GM23338 (cell line): ENCODE data around the gene MOB3B. TPM values are rescaled to one million over a fixed set of nuclear protein-coding genes. Genes with fewer than 3 reads are reported as not detected.

Experiments
- ATAC-seq: fragments of 200-7000 bp; cut with Tn5 transposase; 3 replicates; pipeline ENCODE4 v1.9.1; 2020
- DNase-seq: peaks from one replicate; pipeline ENCODE4 v3.0.0-alpha.2; 2015; ENCODE audit warnings: low spot score
- H2AFZ ChIP-seq: fragments of 200-600 bp; sonication (generic); 2 replicates; pipeline ENCODE4 v1.8.0; 2016; ENCODE audit warnings: antibody characterized with exemption, mild to moderate bottlenecking, moderate library complexity
- H3F3A ChIP-seq: fragments of 200-600 bp; sonication (generic); replicated peaks from 2 replicates; pipeline ENCODE4 v1.8.0; 2017; ENCODE audit warnings: antibody characterized with exemption, mixed run types, low read depth
- H3K27ac ChIP-seq: fragments of 200-600 bp; sonication (generic); 2 replicates; pipeline ENCODE4 v1.6.1; 2016; ENCODE audit warnings: low read depth
- H3K27me3 ChIP-seq: fragments of 200-600 bp; sonication (generic); 2 replicates; pipeline ENCODE4 v1.8.0; 2016; ENCODE audit warnings: mild to moderate bottlenecking, mixed run types, moderate library complexity; ENCODE audit not compliant: insufficient read depth
- H3K36me3 ChIP-seq: fragments of 200-600 bp; sonication (generic); 2 replicates; pipeline ENCODE4 v1.8.0; 2016; ENCODE audit warnings: mild to moderate bottlenecking; ENCODE audit not compliant: insufficient read depth
- H3K4me1 ChIP-seq: fragments of 200-600 bp; sonication (generic); 2 replicates; pipeline ENCODE4 v1.8.0; 2016; ENCODE audit warnings: mild to moderate bottlenecking, moderate library complexity; ENCODE audit not compliant: insufficient read depth
- H3K4me2 ChIP-seq: fragments of 200-600 bp; sonication (generic); 2 replicates; pipeline ENCODE4 v1.7.1; 2017; ENCODE audit warnings: mixed run types
- H3K4me3 ChIP-seq: fragments of 200-600 bp; sonication (generic); 2 replicates; pipeline ENCODE4 v1.6.1; 2016; ENCODE audit warnings: mixed run types
- H3K79me2 ChIP-seq: fragments of 200-600 bp; sonication (generic); replicated peaks from 2 replicates; pipeline ENCODE4 v1.8.0; 2017; ENCODE audit warnings: mild to moderate bottlenecking; ENCODE audit not compliant: insufficient read depth
- H3K9me2 ChIP-seq: fragments of 200-600 bp; sonication (generic); 2 replicates; pipeline ENCODE4 v1.8.0; 2017; ENCODE audit not compliant: insufficient read depth
- H4K20me1 ChIP-seq: fragments of 200-600 bp; sonication (generic); replicated peaks from 2 replicates; pipeline ENCODE4 v1.8.0; 2017; ENCODE audit warnings: mild to moderate bottlenecking; ENCODE audit not compliant: insufficient read depth
- H3K27ac Mint-ChIP-seq: 2 replicates; pipeline ENCODE4 v1.8.0; 2020; ENCODE audit warnings: inconsistent platforms, mild to moderate bottlenecking, moderate library complexity, mixed read lengths
- H3K27me3 Mint-ChIP-seq: 3 replicates; pipeline ENCODE4 v1.8.0; 2022; ENCODE audit warnings: low read depth, mild to moderate bottlenecking, moderate library complexity, mixed read lengths, inconsistent platforms; ENCODE audit not compliant: insufficient read depth, poor library complexity
- H3K36me3 Mint-ChIP-seq: 3 replicates; pipeline ENCODE4 v1.8.0; 2021; ENCODE audit warnings: low read depth, mild to moderate bottlenecking, inconsistent platforms, moderate library complexity, mixed read lengths
- H3K4me1 Mint-ChIP-seq: 3 replicates; pipeline ENCODE4 v1.8.0; 2020; ENCODE audit warnings: mild to moderate bottlenecking, inconsistent platforms, mixed read lengths
- H3K4me3 Mint-ChIP-seq: 3 replicates; pipeline ENCODE4 v1.8.0; 2021; ENCODE audit warnings: moderate library complexity, mild to moderate bottlenecking, inconsistent platforms, mixed read lengths
- H3K9me3 Mint-ChIP-seq: 3 replicates; pipeline ENCODE4 v1.8.0; 2020; ENCODE audit warnings: moderate library complexity, mild to moderate bottlenecking, inconsistent platforms, mixed read lengths
- CREB1 ChIP-seq: fragments of 250-450 bp; sonication (Bioruptor Pico); IDR thresholded peaks from 2 replicates; pipeline ENCODE4 v1.5.0; 2020; ENCODE audit warnings: low read depth, mild to moderate bottlenecking, moderate library complexity
- CTCF ChIP-seq, 2 experiments: fragments of 200-600 bp in 1 of 2; sonication (generic) in 1 of 2; conservative IDR thresholded peaks; 2 replicates each; pipeline versions ENCODE4 v1.5.1 to v1.6.1; 2016 to 2017; ENCODE audit warnings: antibody characterized with exemption in 2 of 2, low read depth in 2 of 2, mild to moderate bottlenecking in 2 of 2, moderate library complexity in 1 of 2
- EZH2 ChIP-seq: fragments of 200-600 bp; sonication (generic); IDR thresholded peaks from one replicate; pipeline ENCODE4 v1.8.0; 2017; ENCODE audit warnings: antibody characterized with exemption, mild to moderate bottlenecking, low read depth; ENCODE audit not compliant: unreplicated experiment
- EZH2phosphoT487 ChIP-seq: fragments of 200-600 bp; sonication (generic); IDR thresholded peaks from one replicate; pipeline ENCODE4 v1.8.1; 2018; ENCODE audit warnings: antibody characterized with exemption; ENCODE audit not compliant: unreplicated experiment
- JUNB ChIP-seq: IDR thresholded peaks from one replicate; pipeline ENCODE4 v1.6.1; 2016; ENCODE audit warnings: antibody characterized with exemption; ENCODE audit not compliant: unreplicated experiment
- NANOG ChIP-seq: IDR thresholded peaks from 2 replicates; pipeline ENCODE4 v1.6.1; 2016; ENCODE audit warnings: antibody characterized with exemption, borderline replicate concordance
- POLR2AphosphoS5 ChIP-seq: IDR thresholded peaks from 2 replicates; pipeline ENCODE4 v1.6.1; 2016; ENCODE audit warnings: antibody characterized with exemption, low read depth
- STAT1 ChIP-seq: IDR thresholded peaks from one replicate; pipeline ENCODE4 v1.6.1; 2016; ENCODE audit warnings: antibody characterized with exemption; ENCODE audit not compliant: unreplicated experiment
- ZNF114 ChIP-seq: fragments of 250-450 bp; sonication (Bioruptor Pico); IDR thresholded peaks from 2 replicates; pipeline ENCODE4 v1.5.0; 2020; ENCODE audit warnings: mild to moderate bottlenecking, moderate library complexity
- ZNF331 ChIP-seq: fragments of 250-450 bp; sonication (Bioruptor Pico); IDR thresholded peaks from 2 replicates; pipeline ENCODE4 v1.5.0; 2020; ENCODE audit warnings: low read depth, mild to moderate bottlenecking, moderate library complexity
- ZNF462 ChIP-seq: fragments of 250-450 bp; sonication (Bioruptor Pico); IDR thresholded peaks from 2 replicates; pipeline ENCODE4 v1.5.0; 2020; ENCODE audit warnings: mild to moderate bottlenecking, moderate library complexity
- polyA plus RNA-seq: library from polyadenylated mRNA; unstranded; fragments of >200 nt; fragmentation: Nextera tagmentation; extraction: Ambion mirVana; gene quantifications from 2 replicates; pipeline ENCODE4 v1.2.1, GENCODE V29; 2016
- total RNA-seq: library from RNA; depleted of rRNA; stranded (reverse); fragments of >200 nt; shearing (Covaris generic); gene quantifications from 2 replicates; pipeline ENCODE4 v1.2.3, GENCODE V29; 2014
- TF ChIP-seq, protein P1 (sequence below): IDR thresholded peaks from 2 replicates; pipeline ENCODE4 v1.6.1; 2016; ENCODE audit warnings: antibody characterized with exemption
- TF ChIP-seq, protein P2 (sequence below): IDR thresholded peaks from one replicate; pipeline ENCODE4 v1.6.1; 2018; ENCODE audit warnings: antibody characterized with exemption; ENCODE audit not compliant: unreplicated experiment

MOB3B gene
- total and polyA plus RNA-seq, 2 experiments from 2014 or later: 7.6 to 12.1 TPM

GRCh38 chr9:27538647-27539046, 9.0 kb upstream of the MOB3B start (continued):
- TF ChIP-seq ZNF462 (CRISPR knock-in tag): no peak
- no peak for TF ChIP-seq JUNB
- TF ChIP-seq POLR2AphosphoS5: no peak
- TF ChIP-seq EZH2phosphoT487: no peak
- no peak for TF ChIP-seq ZNF331 (CRISPR knock-in tag)
- no peak for TF ChIP-seq ZNF114

- Histone ChIP-seq H3K79me2 (no peaks in the 10 kb centered on the region), H3K9me2 (no peaks in the 10 kb centered on the region), H3F3A (no peaks in the 10 kb centered on the region), H3K36me3 (no peaks in the 10 kb centered on the region), H3K4me2 (no peak overlapping the region), H3K27me3 (no peaks in the 10 kb centered on the region), H3K4me3 (no peak overlapping the region), H4K20me1 (no peaks in the 10 kb centered on the region; the same call in 1 of the 2 replicates), H3K27ac (no peak overlapping the region), H3K4me1 (peaks cover 10% of the 10 kb centered on the region; the same call in 1 of the 2 replicates), H2AFZ (no peak overlapping the region)
- ATAC-seq (no peak), DNase-seq (no peak)
- Mint-ChIP-seq H3K4me3 (no peak overlapping the region), H3K27me3 (peaks cover 3% of the 10 kb centered on the region), H3K36me3 (peaks cover 3% of the 10 kb centered on the region; the same call in 2 of the 3 replicates), H3K27ac (no peak overlapping the region), H3K4me1 (peaks cover 26% of the 10 kb centered on the region), H3K9me3 (no peaks in the 10 kb centered on the region)
- TF ChIP-seq NANOG: no peak
- TF ChIP-seq POLR2AphosphoS5: no peak
- no peak for TF ChIP-seq ZNF331 (CRISPR knock-in tag)
- TF ChIP-seq CTCF (conservative IDR thresholded peaks at IDR 0.05; ENCODE audit: low read depth in 2 of 2): no peak
- TF ChIP-seq, protein P1, sequence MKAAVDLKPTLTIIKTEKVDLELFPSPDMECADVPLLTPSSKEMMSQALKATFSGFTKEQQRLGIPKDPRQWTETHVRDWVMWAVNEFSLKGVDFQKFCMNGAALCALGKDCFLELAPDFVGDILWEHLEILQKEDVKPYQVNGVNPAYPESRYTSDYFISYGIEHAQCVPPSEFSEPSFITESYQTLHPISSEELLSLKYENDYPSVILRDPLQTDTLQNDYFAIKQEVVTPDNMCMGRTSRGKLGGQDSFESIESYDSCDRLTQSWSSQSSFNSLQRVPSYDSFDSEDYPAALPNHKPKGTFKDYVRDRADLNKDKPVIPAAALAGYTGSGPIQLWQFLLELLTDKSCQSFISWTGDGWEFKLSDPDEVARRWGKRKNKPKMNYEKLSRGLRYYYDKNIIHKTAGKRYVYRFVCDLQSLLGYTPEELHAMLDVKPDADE: no peak
- TF ChIP-seq JUNB: no peak
- TF ChIP-seq EZH2: no peak
- TF ChIP-seq STAT1: no peak
- no peak for TF ChIP-seq ZNF114
- no peak for TF ChIP-seq EZH2phosphoT487
- TF ChIP-seq CREB1 (CRISPR knock-in tag): no peak
- TF ChIP-seq, protein P2, sequence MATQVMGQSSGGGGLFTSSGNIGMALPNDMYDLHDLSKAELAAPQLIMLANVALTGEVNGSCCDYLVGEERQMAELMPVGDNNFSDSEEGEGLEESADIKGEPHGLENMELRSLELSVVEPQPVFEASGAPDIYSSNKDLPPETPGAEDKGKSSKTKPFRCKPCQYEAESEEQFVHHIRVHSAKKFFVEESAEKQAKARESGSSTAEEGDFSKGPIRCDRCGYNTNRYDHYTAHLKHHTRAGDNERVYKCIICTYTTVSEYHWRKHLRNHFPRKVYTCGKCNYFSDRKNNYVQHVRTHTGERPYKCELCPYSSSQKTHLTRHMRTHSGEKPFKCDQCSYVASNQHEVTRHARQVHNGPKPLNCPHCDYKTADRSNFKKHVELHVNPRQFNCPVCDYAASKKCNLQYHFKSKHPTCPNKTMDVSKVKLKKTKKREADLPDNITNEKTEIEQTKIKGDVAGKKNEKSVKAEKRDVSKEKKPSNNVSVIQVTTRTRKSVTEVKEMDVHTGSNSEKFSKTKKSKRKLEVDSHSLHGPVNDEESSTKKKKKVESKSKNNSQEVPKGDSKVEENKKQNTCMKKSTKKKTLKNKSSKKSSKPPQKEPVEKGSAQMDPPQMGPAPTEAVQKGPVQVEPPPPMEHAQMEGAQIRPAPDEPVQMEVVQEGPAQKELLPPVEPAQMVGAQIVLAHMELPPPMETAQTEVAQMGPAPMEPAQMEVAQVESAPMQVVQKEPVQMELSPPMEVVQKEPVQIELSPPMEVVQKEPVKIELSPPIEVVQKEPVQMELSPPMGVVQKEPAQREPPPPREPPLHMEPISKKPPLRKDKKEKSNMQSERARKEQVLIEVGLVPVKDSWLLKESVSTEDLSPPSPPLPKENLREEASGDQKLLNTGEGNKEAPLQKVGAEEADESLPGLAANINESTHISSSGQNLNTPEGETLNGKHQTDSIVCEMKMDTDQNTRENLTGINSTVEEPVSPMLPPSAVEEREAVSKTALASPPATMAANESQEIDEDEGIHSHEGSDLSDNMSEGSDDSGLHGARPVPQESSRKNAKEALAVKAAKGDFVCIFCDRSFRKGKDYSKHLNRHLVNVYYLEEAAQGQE: no peak
Observed at GRCh38 chr9:27537756-27538155, 8.1 kb upstream of the MOB3B start.
